A673 (cell line): ENCODE results near the gene NRXN3. TPM values are rescaled to one million over a fixed set of nuclear protein-coding genes. Genes with fewer than 3 reads are reported as not detected.

ENCODE experiments used
- BruUV-seq: library from RNA; stranded (reverse); fragments of 400-500 nt; replicated peaks from 2 replicates; lab custom pipeline; 2021; lab: Mats Ljungman, UMichigan
- CTCF ChIA-PET: fragments of 300-600 bp; sonication (Branson Sonifier 250); formaldehyde crosslinking; loops from one replicate; lab custom pipeline; 2022; ENCODE audit warnings: antibody characterized with exemption; lab: Charles Lee
- POLR2A ChIA-PET: fragments of 300-600 bp; sonication (Branson Sonifier 250); formaldehyde crosslinking; loops from one replicate; lab custom pipeline; 2022; ENCODE audit warnings: antibody characterized with exemption; ENCODE audit not compliant: low non-redundant PET; lab: Charles Lee
- DNase-seq: peaks from one replicate; pipeline ENCODE4 v3.0.0-alpha.2; 2015; ENCODE audit warnings: low spot score
- H3K27ac ChIP-seq: fragments of 200-600 bp; sonication (generic); 2 replicates; pipeline ENCODE4 v1.5.1; 2016; ENCODE audit warnings: mixed run types, low read depth, mild to moderate bottlenecking, mixed read lengths, antibody characterized with exemption, low read length; ENCODE audit not compliant: poor library complexity, severe bottlenecking
- H3K27me3 ChIP-seq: fragments of 200-600 bp; sonication (generic); replicated peaks from 2 replicates; pipeline ENCODE4 v1.6.1; 2017; ENCODE audit warnings: mixed run types, low read depth, mild to moderate bottlenecking, mixed read lengths, antibody characterized with exemption, low read length; ENCODE audit not compliant: insufficient read depth, poor library complexity
- H3K36me3 ChIP-seq: fragments of 200-600 bp; sonication (generic); 2 replicates; pipeline ENCODE4 v1.6.1; 2016; ENCODE audit warnings: mixed run types, mild to moderate bottlenecking, mixed read lengths, antibody characterized with exemption, low read length; ENCODE audit not compliant: insufficient read depth, poor library complexity, severe bottlenecking
- H3K4me1 ChIP-seq: fragments of 200-600 bp; sonication (generic); 2 replicates; pipeline ENCODE4 v1.6.1; 2017; ENCODE audit warnings: mixed run types, mild to moderate bottlenecking, mixed read lengths, antibody characterized with exemption, low read length; ENCODE audit not compliant: insufficient read depth, poor library complexity, severe bottlenecking
- H3K4me3 ChIP-seq: fragments of 200-600 bp; sonication (generic); 2 replicates; pipeline ENCODE4 v1.5.1; 2016; ENCODE audit warnings: low read depth, mixed run types, mild to moderate bottlenecking, mixed read lengths, low read length; ENCODE audit not compliant: poor library complexity, severe bottlenecking
- H3K9me3 ChIP-seq: fragments of 200-600 bp; sonication (generic); 2 replicates; pipeline ENCODE4 v1.6.1; 2016; ENCODE audit warnings: mixed run types, low read depth, mild to moderate bottlenecking, mixed read lengths, antibody characterized with exemption, low read length; ENCODE audit not compliant: poor library complexity, severe bottlenecking
- EZH2 ChIP-seq: fragments of 200-600 bp; sonication (generic); IDR thresholded peaks from 2 replicates; pipeline ENCODE4 v1.6.1; 2017; ENCODE audit warnings: borderline replicate concordance, low read depth, mild to moderate bottlenecking, mixed read lengths, antibody characterized with exemption, low read length; ENCODE audit not compliant: poor library complexity, severe bottlenecking
- intact Hi-C: fragments of 100-400 bp; cut with micrococcal nuclease; formaldehyde crosslinking; loops from one replicate; pipeline ENCODE4 v1.10.0; 2022; ENCODE audit not compliant: unreplicated experiment
- total RNA-seq: library from RNA; stranded (reverse); gene quantifications from 2 replicates; pipeline ENCODE4 v1.2.3, GENCODE V29; 2021
- TF ChIP-seq, protein P1 (sequence below): fragments of 300-800, 200-600 bp; sonication (generic); conservative IDR thresholded peaks from 2 replicates; pipeline ENCODE4 v1.5.1; 2017; ENCODE audit warnings: low read depth, mild to moderate bottlenecking, antibody characterized with exemption, low read length, moderate library complexity, mixed read lengths

Gene NRXN3
- total RNA-seq, 1 experiment from 2014 or later, result 0.21 TPM

DNA sequence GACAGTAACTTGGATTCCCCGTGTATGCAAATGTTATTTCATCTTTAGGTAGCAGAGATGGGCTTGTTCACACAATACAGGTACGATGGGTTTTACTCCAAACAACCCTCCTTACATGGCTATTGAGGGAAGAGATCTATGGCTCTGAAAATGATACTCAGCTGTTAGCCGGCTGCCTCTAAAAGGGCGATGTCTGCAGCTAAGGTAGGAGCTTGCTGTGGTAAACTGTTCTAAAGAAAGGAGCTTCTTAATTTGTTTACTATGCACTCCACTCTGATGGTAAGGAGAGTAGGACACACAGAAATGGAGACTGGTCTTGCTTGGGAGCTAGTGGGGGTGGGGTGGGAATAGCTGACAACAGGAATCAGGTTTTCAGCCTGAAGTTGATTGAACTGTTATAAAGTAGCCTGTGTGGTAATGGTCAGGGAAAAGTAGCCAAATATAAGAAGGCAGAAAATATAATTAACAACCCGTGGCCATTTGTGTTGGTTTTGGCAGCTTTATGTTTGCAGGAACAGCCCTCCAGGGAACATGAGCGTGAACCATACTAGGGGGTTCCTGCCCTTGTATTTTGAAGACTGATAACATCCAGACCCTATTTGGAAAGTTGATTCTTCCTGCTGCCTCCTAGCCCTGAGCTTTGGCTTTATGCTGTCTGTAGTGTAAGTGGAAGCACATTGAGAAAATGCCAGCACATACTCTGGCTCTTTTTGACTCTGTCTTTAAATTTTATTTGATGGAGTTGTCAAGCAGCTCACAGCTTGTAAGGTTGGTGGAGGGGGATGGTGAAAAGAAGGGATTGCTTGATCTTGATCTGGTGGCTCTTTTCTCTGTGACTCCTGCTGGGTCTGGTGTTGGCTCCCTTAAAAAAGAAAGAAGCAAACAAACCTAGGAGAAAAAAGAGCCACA lies 1111.3 kb downstream of the NRXN3 start:
- intact Hi-C loops, result no loop called here
- H3K36me3 ChIP-seq, result no peaks in the 10 kb centered on the region
- ChIA-PET CTCF (no interaction called here), POLR2A (no interaction called here)
- DNase-seq, result no peak
- BruUV-seq, result no TSS peak
- H3K4me3 ChIP-seq, result no peak overlapping the region
- H3K27me3 ChIP-seq, result peaks cover 65% of the 10 kb centered on the region
- peaks cover 4% of the 10 kb centered on the region for H3K4me1 ChIP-seq
- TF ChIP-seq EZH2, result no peak
- TF ChIP-seq, protein P1, sequence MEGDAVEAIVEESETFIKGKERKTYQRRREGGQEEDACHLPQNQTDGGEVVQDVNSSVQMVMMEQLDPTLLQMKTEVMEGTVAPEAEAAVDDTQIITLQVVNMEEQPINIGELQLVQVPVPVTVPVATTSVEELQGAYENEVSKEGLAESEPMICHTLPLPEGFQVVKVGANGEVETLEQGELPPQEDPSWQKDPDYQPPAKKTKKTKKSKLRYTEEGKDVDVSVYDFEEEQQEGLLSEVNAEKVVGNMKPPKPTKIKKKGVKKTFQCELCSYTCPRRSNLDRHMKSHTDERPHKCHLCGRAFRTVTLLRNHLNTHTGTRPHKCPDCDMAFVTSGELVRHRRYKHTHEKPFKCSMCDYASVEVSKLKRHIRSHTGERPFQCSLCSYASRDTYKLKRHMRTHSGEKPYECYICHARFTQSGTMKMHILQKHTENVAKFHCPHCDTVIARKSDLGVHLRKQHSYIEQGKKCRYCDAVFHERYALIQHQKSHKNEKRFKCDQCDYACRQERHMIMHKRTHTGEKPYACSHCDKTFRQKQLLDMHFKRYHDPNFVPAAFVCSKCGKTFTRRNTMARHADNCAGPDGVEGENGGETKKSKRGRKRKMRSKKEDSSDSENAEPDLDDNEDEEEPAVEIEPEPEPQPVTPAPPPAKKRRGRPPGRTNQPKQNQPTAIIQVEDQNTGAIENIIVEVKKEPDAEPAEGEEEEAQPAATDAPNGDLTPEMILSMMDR, result no peak
- no peak overlapping the region for H3K27ac ChIP-seq
- no peaks in the 10 kb centered on the region for H3K9me3 ChIP-seq

DNA sequence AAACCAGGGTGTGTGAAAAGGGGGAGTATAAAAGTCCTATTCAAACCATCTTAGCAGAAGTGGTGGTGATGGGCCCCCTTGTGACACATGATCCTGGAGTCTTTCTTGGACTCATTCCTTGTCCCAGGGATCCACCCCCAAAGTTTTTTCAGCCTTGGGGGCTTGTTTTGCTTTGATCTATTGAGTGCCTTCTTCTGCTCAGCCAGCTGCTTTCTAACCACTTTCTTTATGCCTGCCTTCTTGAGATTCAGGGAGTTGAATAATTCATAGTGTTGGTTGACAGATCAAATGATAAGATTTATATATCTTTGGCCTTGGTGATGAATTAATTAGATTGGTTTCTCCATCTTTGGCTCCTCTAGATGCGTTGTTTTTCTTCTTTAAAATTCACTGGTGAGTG lies 1114.4 kb downstream of the NRXN3 start:
- ChIA-PET CTCF (no interaction called here), POLR2A (no interaction called here)
- Histone ChIP-seq H3K27me3 (peaks cover 36% of the 10 kb centered on the region), H3K9me3 (no peaks in the 10 kb centered on the region), H3K27ac (no peak overlapping the region), H3K4me1 (no peaks in the 10 kb centered on the region), H3K4me3 (no peak overlapping the region), H3K36me3 (no peaks in the 10 kb centered on the region)
- intact Hi-C loops, result no loop called here
- TF ChIP-seq, protein P1, result no peak
- TF ChIP-seq EZH2, result no peak
- BruUV-seq, result no TSS peak
- DNase-seq, result no peak

DNA sequence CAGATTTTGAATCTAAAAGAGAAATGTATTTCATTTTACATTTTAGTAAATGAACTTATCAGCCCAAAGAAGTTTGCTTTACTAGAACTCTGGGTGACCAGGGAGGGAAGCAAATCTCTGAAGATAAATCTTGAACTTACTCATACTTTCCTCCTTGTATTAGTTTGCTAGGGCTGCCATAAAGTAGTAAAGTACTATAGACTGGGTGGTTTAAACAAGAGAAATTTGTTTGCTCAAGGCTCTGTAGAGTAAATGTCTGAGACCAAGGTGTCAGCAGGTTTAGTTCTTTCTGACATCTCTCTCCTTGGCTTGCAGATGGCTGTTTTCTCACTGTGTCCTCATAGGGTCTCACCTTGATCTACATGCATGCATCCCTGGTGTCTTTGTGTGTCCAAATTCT lies 1115.1 kb downstream of the NRXN3 start:
- no peaks in the 10 kb centered on the region for H3K9me3 ChIP-seq
- ChIA-PET POLR2A (no interaction called here), CTCF (no interaction called here)
- no TSS peak for BruUV-seq
- peaks cover 30% of the 10 kb centered on the region for H3K27me3 ChIP-seq
- no peak overlapping the region for H3K4me3 ChIP-seq
- intact Hi-C loops, result no loop called here
- no peak for DNase-seq
- no peaks in the 10 kb centered on the region for H3K4me1 ChIP-seq
- TF ChIP-seq, protein P1, result no peak
- no peak for TF ChIP-seq EZH2
- H3K27ac ChIP-seq, result no peak overlapping the region
- H3K36me3 ChIP-seq, result no peaks in the 10 kb centered on the region
